Activated CD8-positive, alpha-beta memory T cell treated with anti-CD3 and anti-CD28 coated beads, Interleukin-2, amount 50 U/mL, for 1 hour (primary cell): Measurements from ENCODE around the gene ALPG.
"Not testable (repeated sequence)": the region's sequence is repeated elsewhere in the genome, so short reads cannot be mapped to it uniquely, and the experiment has no call there.

Experiments used
- DNase-seq: peaks from one replicate; pipeline ENCODE4 v3.0.0-alpha.2; 2020; ENCODE audit errors: extremely low read depth

The ALPG gene

GRCh38 chr2:232440220-232441018 lies 33.8 kb downstream of the ALPG start:
- peak; percentile 50 for DNase-seq

GRCh38 chr2:232441147-232441651 lies 34.6 kb downstream of the ALPG start:
- DNase-seq, result no peak

GRCh38 chr2:232441922-232442321 lies 35.3 kb downstream of the ALPG start:
- DNase-seq, result not testable (repeated sequence)

GRCh38 chr2:232442431-232442830 lies 35.8 kb downstream of the ALPG start:
- DNase-seq, result not testable (repeated sequence)

- not testable (repeated sequence) for DNase-seq
Measured at GRCh38 chr2:232443047-232443446, 36.4 kb downstream of the ALPG start.

GRCh38 chr2:232443669-232444408 lies 37.2 kb downstream of the ALPG start:
- DNase-seq, result not testable (repeated sequence)

GRCh38 chr2:232444409-232445148 lies 37.9 kb downstream of the ALPG start:
- DNase-seq, result no peak

GRCh38 chr2:232445149-232445885 lies 38.7 kb downstream of the ALPG start:
- not testable (repeated sequence) for DNase-seq

GRCh38 chr2:232446266-232446777 lies 39.7 kb downstream of the ALPG start:
- DNase-seq, result not testable (repeated sequence)

GRCh38 chr2:232447091-232447620 lies 40.5 kb downstream of the ALPG start:
- no peak for DNase-seq

- DNase-seq, result no peak
Measured at GRCh38 chr2:232447638-232448303, 41.1 kb downstream of the ALPG start.

GRCh38 chr2:232448304-232448690 lies 41.7 kb downstream of the ALPG start:
- DNase-seq, result no peak

GRCh38 chr2:232449964-232450363 lies 43.3 kb downstream of the ALPG start:
- no peak for DNase-seq

- not testable (repeated sequence) for DNase-seq
Measured at GRCh38 chr2:232451645-232452044, 45.0 kb downstream of the ALPG start.

GRCh38 chr2:232454630-232455029 lies 48.0 kb downstream of the ALPG start:
- DNase-seq, result no peak

GRCh38 chr2:232455426-232456255 lies 49.0 kb downstream of the ALPG start, which contains the start of gene ALPI:
ALPI (plus strand) TSS chr2:232456153; CDS start chr2:232456200, 47 bp downstream.
- no peak for DNase-seq

GRCh38 chr2:232456296-232457120 lies 49.9 kb downstream of the ALPG start:
- no peak for DNase-seq
